GM08714 (cell line): ENCODE measurements around the gene CPT2.
"Not testable (repeated sequence)": the region's sequence is repeated elsewhere in the genome, so short reads cannot be mapped to it uniquely, and the experiment has no call there.

Experiments used
- H3K4me3 ChIP-seq: fragments of 200-500 bp; sonication (Bioruptor generic); 2 replicates; pipeline ENCODE4 v1.5.1; 2014; ENCODE audit warnings: mild to moderate bottlenecking, low read length, inconsistent platforms
- ZNF274 ChIP-seq: IDR thresholded peaks from 2 replicates; pipeline ENCODE4 v1.6.1; 2012; ENCODE audit warnings: mild to moderate bottlenecking, low read depth, low read length

CPT2 gene

DNA sequence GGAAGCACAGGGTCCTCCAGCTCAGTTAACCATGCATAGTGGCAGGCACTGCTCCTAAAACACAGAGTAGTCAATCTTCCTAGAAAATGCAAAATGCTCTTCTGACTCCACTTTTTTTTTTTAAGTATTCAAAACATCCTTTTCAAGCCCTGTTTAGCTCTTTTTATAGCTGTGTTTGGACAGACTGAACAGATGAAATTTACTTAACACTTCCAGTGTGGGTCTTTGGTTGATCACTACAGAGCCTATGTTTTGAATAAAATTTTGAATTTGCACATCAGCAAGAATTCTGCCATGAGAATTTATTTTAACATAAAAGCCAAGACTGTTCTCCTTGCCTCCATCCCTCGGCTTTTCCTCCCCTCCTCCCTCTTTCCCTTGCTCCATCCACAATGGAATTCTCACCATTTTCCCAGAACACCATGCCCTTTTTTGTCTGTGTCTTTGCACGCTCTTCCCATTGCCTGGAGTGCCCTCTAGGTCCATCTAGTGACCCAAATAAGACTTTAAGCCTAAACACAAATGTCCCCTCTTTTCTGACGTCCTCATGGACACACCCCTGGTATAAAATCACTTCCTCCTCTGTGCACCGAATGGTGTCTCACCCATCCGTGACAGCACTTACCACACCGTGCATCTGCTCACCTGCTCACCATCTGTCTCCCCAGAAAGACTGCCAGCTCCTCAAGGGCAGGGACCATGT is 24.0 kb upstream of the CPT2 start:
- H3K4me3 ChIP-seq: no peak overlapping the region
- TF ChIP-seq ZNF274: no peak

DNA sequence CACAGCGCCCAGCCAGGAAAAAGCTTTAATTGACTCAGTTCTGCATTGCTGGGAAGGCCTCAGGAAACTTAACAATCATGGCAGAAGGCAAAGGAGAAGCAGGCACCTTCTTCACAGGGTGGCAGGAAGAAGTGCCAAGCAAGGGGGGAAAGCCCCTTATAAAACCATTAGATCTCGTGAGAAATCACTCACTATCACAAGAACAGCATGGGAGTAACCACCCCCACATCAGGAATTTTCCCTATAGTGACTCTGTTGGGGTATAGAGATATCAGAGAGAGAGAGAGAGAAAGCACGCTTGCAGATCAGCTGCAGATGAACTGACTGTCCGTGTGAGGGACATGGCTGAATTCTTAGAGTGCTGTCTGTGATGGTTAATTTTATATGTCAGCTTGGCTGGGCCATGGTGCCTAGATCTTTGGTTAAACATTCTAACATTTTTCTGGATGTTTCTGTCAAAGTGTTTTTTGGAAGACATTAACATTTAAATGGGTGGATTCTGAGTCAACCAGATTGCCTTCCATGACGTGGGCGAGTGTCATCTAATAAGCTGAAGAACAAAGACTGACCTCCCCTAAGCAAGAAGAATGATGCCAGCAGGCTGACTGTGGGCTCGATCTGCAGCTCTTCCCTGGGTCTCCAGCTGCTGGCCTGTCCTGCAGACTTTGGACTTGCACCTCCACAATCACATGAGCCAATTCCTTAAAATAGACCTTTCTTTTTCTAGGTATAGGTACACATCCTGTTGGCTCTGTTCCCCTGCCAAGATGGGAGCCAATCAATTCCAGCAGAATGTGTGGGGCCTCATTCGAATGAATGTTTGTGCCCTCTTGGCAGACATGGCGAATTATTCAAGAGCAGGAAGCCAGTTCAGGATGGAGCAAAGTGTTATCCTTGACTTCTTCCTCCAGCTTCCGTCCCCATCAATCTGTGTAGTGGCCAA is 21.4 kb upstream of the CPT2 start:
- no peak for TF ChIP-seq ZNF274
- H3K4me3 ChIP-seq: no peak overlapping the region

DNA sequence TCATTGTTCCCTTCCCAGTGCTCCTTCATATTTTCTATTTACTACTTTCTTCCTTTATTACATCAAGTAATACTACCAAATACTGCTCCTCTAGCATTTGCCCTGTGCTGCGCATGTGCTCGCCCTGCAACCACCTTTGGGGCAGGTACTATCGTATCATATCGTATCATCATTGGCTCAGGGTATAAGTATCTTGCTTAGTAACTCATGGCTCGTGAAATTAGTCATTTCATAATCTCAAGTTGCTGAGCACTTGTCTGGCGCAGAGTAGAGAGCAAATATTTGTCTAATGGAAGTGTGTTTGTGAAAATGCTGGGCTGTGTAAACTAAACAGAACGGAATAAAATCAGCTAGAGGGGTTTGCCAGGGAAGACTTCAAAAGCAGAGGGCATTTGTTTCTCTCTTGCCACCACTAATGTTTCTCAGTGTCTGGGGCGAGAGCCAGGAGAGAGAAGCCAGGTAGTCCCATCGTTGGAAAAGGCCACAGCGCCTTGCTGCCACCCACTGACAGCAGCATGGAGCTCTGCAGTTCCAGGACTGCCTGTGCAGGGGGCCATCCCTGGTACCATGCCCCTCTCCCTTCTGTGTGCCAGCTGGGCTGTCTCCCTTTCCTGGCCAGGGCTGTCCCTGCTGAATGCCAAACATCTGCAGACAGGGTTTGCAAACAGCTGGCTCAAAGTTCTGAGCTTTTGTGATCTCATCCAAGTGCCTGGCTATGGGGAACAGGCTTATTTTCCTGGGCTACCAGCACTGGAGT is 20.0 kb upstream of the CPT2 start:
- TF ChIP-seq ZNF274: no peak
- no peak overlapping the region for H3K4me3 ChIP-seq

- TF ChIP-seq ZNF274: no peak
- H3K4me3 ChIP-seq: no peak overlapping the region
These were observed 16.4 kb upstream of the CPT2 start for GRCh38 chr1:53180226-53180625.

- TF ChIP-seq ZNF274: no peak
- H3K4me3 ChIP-seq: no peak overlapping the region
These were observed 15.7 kb upstream of the CPT2 start for GRCh38 chr1:53180951-53181350.

DNA sequence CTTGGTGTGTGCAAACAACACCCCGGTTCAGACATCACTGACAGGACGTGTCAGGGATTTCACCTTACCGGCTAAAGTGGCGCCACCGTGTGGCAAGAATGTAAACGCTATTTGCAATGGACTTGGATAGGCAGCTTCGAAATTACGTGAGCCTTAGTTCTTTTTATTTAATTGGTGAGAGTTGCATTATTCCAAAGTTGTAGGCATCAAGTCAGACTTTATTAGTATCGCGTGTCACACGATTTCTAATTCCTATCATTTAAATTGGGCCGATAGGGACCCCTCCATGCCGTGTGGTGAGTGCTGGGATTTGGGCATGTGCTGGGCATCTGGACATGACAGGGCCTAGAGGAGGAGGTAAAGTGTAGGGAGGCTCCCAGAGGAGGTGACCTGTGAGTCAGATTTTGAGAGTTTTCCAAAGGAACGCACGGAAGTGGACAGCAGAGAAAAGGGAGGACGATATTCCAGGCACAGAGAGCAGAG is 14.5 kb upstream of the CPT2 start:
- H3K4me3 ChIP-seq: no peak overlapping the region
- no peak for TF ChIP-seq ZNF274

DNA sequence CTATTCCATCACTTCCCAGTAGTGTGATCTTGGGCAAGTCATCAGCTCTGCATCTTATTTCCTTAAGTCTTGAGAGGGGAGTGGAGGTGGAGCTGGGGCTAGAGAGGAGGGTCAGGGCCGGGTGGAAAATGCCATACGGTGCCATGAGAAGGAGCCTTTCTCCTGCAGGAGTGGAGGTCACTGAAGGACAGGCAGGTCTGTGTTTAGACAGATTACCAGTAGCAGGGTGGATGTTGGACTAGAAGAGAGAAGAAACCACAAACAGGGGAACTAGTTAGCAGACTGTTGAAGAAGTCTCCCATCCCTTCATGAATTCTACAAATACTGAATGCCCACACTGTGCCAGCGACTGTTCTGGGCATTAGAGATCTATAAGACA is 13.9 kb upstream of the CPT2 start:
- no peak for TF ChIP-seq ZNF274
- H3K4me3 ChIP-seq: no peak overlapping the region

GRCh38 chr1:53183095-53183990 is 13.3 kb upstream of the CPT2 start:
- TF ChIP-seq ZNF274: no peak
- no peak overlapping the region for H3K4me3 ChIP-seq

- not testable (repeated sequence) for H3K4me3 ChIP-seq
These were observed 10.7 kb upstream of the CPT2 start for GRCh38 chr1:53185955-53186297.

- TF ChIP-seq ZNF274: no peak
These were observed 10.1 kb upstream of the CPT2 start for GRCh38 chr1:53186533-53186932.

DNA sequence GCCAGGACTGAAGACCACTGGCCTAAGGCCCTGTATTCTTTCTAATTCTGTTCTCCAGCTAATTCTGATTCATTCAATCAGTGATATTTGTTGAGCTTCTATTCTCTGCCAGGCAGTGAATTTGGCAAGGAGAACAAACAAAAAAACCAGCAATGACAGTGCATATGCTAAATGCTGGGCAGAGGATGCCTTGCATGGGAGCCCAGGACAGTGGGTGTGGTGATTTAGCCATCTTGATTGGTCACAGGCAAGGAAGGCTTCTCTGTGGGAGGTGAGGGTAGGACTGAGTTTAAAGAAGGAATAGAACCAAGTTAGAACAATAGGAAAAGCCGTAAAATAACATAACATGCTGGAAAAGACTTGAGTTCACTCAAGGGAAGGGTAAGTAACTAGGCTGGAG is 9.2 kb upstream of the CPT2 start:
- TF ChIP-seq ZNF274: no peak
- no peak overlapping the region for H3K4me3 ChIP-seq

More at GRCh38 chr1:53186533-53186932, 10.1 kb upstream of the CPT2 start:
- H3K4me3 ChIP-seq: no peak overlapping the region

GRCh38 chr1:53188099-53188498 is 8.5 kb upstream of the CPT2 start:
- no peak for TF ChIP-seq ZNF274
- no peak overlapping the region for H3K4me3 ChIP-seq

DNA sequence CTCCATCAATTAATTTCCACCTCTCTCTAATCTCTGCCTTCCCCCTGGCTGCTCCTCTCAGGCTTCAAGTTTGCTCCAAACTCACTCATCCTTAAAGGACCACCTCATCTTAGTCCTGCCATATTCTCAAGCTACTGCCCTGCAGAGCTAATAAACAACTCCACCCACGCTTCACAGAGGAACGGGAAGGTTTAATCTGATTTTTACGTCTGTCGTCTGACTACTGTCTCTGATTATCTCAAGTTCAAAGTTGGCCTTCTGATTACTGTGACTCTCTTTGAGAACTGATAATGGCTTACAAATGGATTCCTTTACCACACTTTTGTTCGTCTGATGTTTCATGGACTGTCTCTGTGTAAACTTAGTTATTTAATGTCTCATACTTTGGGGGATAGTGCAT is 7.6 kb upstream of the CPT2 start:
- no peak overlapping the region for H3K4me3 ChIP-seq
- TF ChIP-seq ZNF274: no peak

- H3K4me3 ChIP-seq: no peak overlapping the region
- TF ChIP-seq ZNF274: no peak
These were observed 6.4 kb upstream of the CPT2 start for GRCh38 chr1:53190210-53190611.
